HEK293 (cell line): ENCODE results near the gene RAP1B.

Experiments used
- CTCF ChIA-PET: fragments of 350-600 bp; formaldehyde crosslinking; extraction: SDS; loops from one replicate; lab custom pipeline; 2021; ENCODE audit warnings: antibody characterized with exemption; lab: Yijun Ruan, JAX
- POLR2A ChIA-PET: fragments of 300-600 bp; formaldehyde crosslinking; extraction: SDS; loops from one replicate; lab custom pipeline; 2020; ENCODE audit warnings: antibody characterized with exemption, inconsistent platforms; lab: Yijun Ruan, JAX
- H3K27ac ChIP-seq: fragments of 200-500 bp; sonication (Bioruptor generic); 2 replicates; pipeline ENCODE4 v1.5.1; 2014; ENCODE audit warnings: low read depth, low read length, control low read depth, inconsistent platforms; ENCODE audit errors: extremely low read depth
- H3K36me3 ChIP-seq, 2 experiments: fragments of 200-500 bp in 1 of 2; sonication (Bioruptor generic) in 1 of 2; 1 replicate in 1 of 2; 2 replicates in 1 of 2; pipeline ENCODE4 v1.5.1; 2014 to 2017; ENCODE audit warnings: inconsistent platforms in 2 of 2, low read length in 2 of 2; ENCODE audit not compliant: control insufficient read depth in 2 of 2, insufficient read depth in 1 of 2
- H3K4me1 ChIP-seq: fragments of 200-500 bp; sonication (Bioruptor generic); 2 replicates; pipeline ENCODE4 v1.5.1; 2014; ENCODE audit warnings: mild to moderate bottlenecking, low read length, inconsistent platforms; ENCODE audit not compliant: control insufficient read depth, insufficient read depth
- H3K4me3 ChIP-seq: 2 replicates; pipeline ENCODE4 v1.5.1; 2011; ENCODE audit warnings: low read depth, mild to moderate bottlenecking, control low read depth, low read length, moderate library complexity
- H3K9me3 ChIP-seq: fragments of 200-500 bp; sonication (Bioruptor generic); 2 replicates; pipeline ENCODE4 v1.5.1; 2014; ENCODE audit warnings: low read depth, low read length, inconsistent platforms; ENCODE audit not compliant: control insufficient read depth, insufficient read depth
- GFI1B ChIP-seq: fragments of 450-650 bp; formaldehyde crosslinking; IDR thresholded peaks from 2 replicates; pipeline ENCODE4 v1.5.1; 2016; ENCODE audit warnings: missing biosample characterization, missing genetic modification characterization
- GLI2 ChIP-seq: fragments of 450-650 bp; formaldehyde crosslinking; IDR thresholded peaks from 2 replicates; pipeline ENCODE4; 2017; ENCODE audit warnings: missing biosample characterization, missing genetic modification characterization, low read depth, borderline replicate concordance
- HOXC10 ChIP-seq: sonication (generic); formaldehyde crosslinking; IDR thresholded peaks from 2 replicates; pipeline ENCODE4 v1.8.1; 2023; ENCODE audit warnings: mild to moderate bottlenecking, missing genetic modification reagents
- MZF1 ChIP-seq: fragments of 450-650 bp; formaldehyde crosslinking; IDR thresholded peaks from 2 replicates; pipeline ENCODE4 v1.5.1; 2017; ENCODE audit warnings: missing biosample characterization, missing genetic modification characterization, borderline replicate concordance
- WT1 ChIP-seq: fragments of 450-650 bp; formaldehyde crosslinking; IDR thresholded peaks from 2 replicates; pipeline ENCODE4 v1.5.1; 2016; ENCODE audit warnings: missing biosample characterization, missing genetic modification characterization
- ZBTB20 ChIP-seq: fragments of 450-650 bp; formaldehyde crosslinking; IDR thresholded peaks from 2 replicates; pipeline ENCODE4 v1.5.1; 2016; ENCODE audit warnings: missing biosample characterization, missing genetic modification characterization
- ZNF112 ChIP-seq: fragments of 450-650 bp; formaldehyde crosslinking; IDR thresholded peaks from 2 replicates; pipeline ENCODE4 v1.5.0; 2017; ENCODE audit warnings: missing biosample characterization, missing genetic modification characterization
- ZNF121 ChIP-seq: fragments of 450-650 bp; formaldehyde crosslinking; IDR thresholded peaks from 2 replicates; pipeline ENCODE4 v1.5.1; 2016; ENCODE audit warnings: missing biosample characterization, missing genetic modification characterization
- ZNF169 ChIP-seq: fragments of 450-650 bp; formaldehyde crosslinking; IDR thresholded peaks from 2 replicates; pipeline ENCODE4 v1.5.1; 2016; ENCODE audit warnings: missing biosample characterization, missing genetic modification characterization
- ZNF350 ChIP-seq: fragments of 450-650 bp; formaldehyde crosslinking; IDR thresholded peaks from 2 replicates; pipeline ENCODE4 v1.5.0; 2017; ENCODE audit warnings: missing biosample characterization, mild to moderate bottlenecking, missing genetic modification characterization
- ZNF362 ChIP-seq: fragments of 450-650 bp; formaldehyde crosslinking; IDR thresholded peaks from 2 replicates; pipeline ENCODE4 v1.5.1; 2016; ENCODE audit warnings: missing biosample characterization, missing genetic modification characterization
- ZNF433 ChIP-seq: fragments of 450-650 bp; formaldehyde crosslinking; IDR thresholded peaks from 2 replicates; pipeline ENCODE4 v1.5.1; 2016; ENCODE audit warnings: missing biosample characterization, missing genetic modification characterization, low read depth
- ZNF473 ChIP-seq: fragments of 450-650 bp; formaldehyde crosslinking; IDR thresholded peaks from 2 replicates; pipeline ENCODE4 v1.5.1; 2017; ENCODE audit warnings: missing biosample characterization, missing genetic modification characterization
- ZNF521 ChIP-seq: fragments of 450-650 bp; formaldehyde crosslinking; IDR thresholded peaks from 2 replicates; pipeline ENCODE4 v1.5.1; 2017; ENCODE audit warnings: missing biosample characterization, mild to moderate bottlenecking, missing genetic modification characterization
- ZNF530 ChIP-seq: fragments of 450-650 bp; formaldehyde crosslinking; IDR thresholded peaks from 2 replicates; pipeline ENCODE4 v1.5.1; 2016; ENCODE audit warnings: low read depth, missing biosample characterization, missing genetic modification characterization
- ZNF555 ChIP-seq: fragments of 450-650 bp; formaldehyde crosslinking; conservative IDR thresholded peaks from 2 replicates; pipeline ENCODE4 v1.5.1; 2017; ENCODE audit warnings: missing biosample characterization, mild to moderate bottlenecking, missing genetic modification characterization, inconsistent platforms
- ZNF596 ChIP-seq: fragments of 450-650 bp; IDR thresholded peaks from 2 replicates; pipeline ENCODE4 v1.5.0; 2018; ENCODE audit warnings: missing biosample characterization, mild to moderate bottlenecking, missing genetic modification characterization, moderate library complexity
- ZNF654 ChIP-seq: fragments of 450-650 bp; formaldehyde crosslinking; IDR thresholded peaks from 2 replicates; pipeline ENCODE4 v1.5.1; 2016; ENCODE audit warnings: low read depth, missing biosample characterization, missing genetic modification characterization
- ZNF664 ChIP-seq: fragments of 450-650 bp; formaldehyde crosslinking; IDR thresholded peaks from 2 replicates; pipeline ENCODE4 v1.5.1; 2016; ENCODE audit warnings: missing biosample characterization, missing genetic modification characterization
- ZNF707 ChIP-seq: fragments of 450-650 bp; formaldehyde crosslinking; IDR thresholded peaks from 2 replicates; pipeline ENCODE4 v1.5.1; 2016; ENCODE audit warnings: missing biosample characterization, missing genetic modification characterization
- ZNF768 ChIP-seq: fragments of 450-650 bp; formaldehyde crosslinking; IDR thresholded peaks from 2 replicates; pipeline ENCODE4 v1.5.1; 2018; ENCODE audit warnings: missing biosample characterization, mild to moderate bottlenecking, missing genetic modification characterization
- TF ChIP-seq, protein P1 (sequence below): fragments of 450-650 bp; formaldehyde crosslinking; IDR thresholded peaks from 2 replicates; pipeline ENCODE4 v1.5.1; 2016; ENCODE audit warnings: missing biosample characterization, missing genetic modification characterization
- TF ChIP-seq, protein P2 (sequence below): fragments of 450-650 bp; formaldehyde crosslinking; IDR thresholded peaks from 2 replicates; pipeline ENCODE4 v1.5.1; 2016; ENCODE audit warnings: missing biosample characterization, missing genetic modification characterization
- TF ChIP-seq, protein P3 (sequence below): fragments of 450-650 bp; formaldehyde crosslinking; IDR thresholded peaks from 2 replicates; pipeline ENCODE4 v1.5.1; 2017; ENCODE audit warnings: missing biosample characterization, missing genetic modification characterization
- TF ChIP-seq, protein P4 (sequence below): fragments of 450-650 bp; formaldehyde crosslinking; IDR thresholded peaks from 2 replicates; pipeline ENCODE4 v1.5.1; 2016; ENCODE audit warnings: missing biosample characterization, missing genetic modification characterization

Gene RAP1B

GRCh38 chr12:68648179-68648578 lies 37.5 kb downstream of the RAP1B start:
- H3K27ac ChIP-seq, result no peak overlapping the region
- H3K4me3 ChIP-seq, result no peak overlapping the region
- H3K9me3 ChIP-seq, result no peaks in the 10 kb centered on the region
- CTCF ChIA-PET, result no interaction called here
- TF ChIP-seq, protein P1, sequence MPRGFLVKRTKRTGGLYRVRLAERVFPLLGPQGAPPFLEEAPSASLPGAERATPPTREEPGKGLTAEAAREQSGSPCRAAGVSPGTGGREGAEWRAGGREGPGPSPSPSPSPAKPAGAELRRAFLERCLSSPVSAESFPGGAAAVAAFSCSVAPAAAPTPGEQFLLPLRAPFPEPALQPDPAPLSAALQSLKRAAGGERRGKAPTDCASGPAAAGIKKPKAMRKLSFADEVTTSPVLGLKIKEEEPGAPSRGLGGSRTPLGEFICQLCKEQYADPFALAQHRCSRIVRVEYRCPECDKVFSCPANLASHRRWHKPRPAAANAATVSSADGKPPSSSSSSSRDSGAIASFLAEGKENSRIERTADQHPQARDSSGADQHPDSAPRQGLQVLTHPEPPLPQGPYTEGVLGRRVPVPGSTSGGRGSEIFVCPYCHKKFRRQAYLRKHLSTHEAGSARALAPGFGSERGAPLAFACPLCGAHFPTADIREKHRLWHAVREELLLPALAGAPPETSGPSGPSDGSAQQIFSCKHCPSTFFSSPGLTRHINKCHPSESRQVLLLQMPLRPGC, result no peak
- TF ChIP-seq ZNF112 (tag by site-specific recombination) (no peak), ZNF555 (no peak), ZNF350 (tag by site-specific recombination) (no peak)
- no peaks in the 10 kb centered on the region for H3K4me1 ChIP-seq
- H3K36me3 ChIP-seq, result peaks cover 32 to 35% of the 10 kb centered on the region in 2 experiments
- POLR2A ChIA-PET, result interaction anchor here (0.6 kb wide), 1 partner anchor 542 kb away, joined by 3 read pairs; no protein-coding TSS in a partner anchor

DNA sequence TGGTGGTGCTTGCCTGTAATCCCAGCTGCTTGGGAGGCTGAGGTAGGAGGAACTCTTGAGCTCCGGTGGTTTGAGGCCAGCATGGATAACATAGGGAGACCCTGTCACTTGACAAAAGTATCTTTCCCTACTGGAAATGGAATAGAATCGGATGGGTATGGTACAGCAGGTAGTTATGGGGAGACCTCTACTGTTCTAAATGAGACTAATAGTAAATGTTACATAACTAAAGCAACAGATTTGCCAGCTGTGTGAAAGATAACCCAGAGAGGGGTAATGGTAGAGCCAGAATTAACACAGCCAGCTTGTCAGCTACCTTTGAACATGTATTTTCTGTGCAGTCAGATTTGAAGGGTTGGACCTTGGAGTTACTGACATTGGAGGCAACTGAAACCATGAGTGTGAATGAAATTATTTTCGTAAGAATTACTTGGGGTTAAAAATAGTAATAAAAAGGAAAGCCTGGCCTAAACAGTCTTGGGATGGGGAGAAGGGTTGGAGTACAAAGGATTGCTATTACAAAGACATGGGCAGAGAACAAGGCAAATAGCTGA lies 54.4 kb downstream of the RAP1B start:
- Histone ChIP-seq H3K4me3 (no peak overlapping the region), H3K27ac (no peak overlapping the region), H3K4me1 (no peaks in the 10 kb centered on the region), H3K36me3 (peaks cover 5 to 21% of the 10 kb centered on the region in 2 experiments; a peak in 2 of 3 replicates), H3K9me3 (no peaks in the 10 kb centered on the region)
- ChIA-PET CTCF (no interaction called here), POLR2A (no interaction called here)
- TF ChIP-seq, protein P2, sequence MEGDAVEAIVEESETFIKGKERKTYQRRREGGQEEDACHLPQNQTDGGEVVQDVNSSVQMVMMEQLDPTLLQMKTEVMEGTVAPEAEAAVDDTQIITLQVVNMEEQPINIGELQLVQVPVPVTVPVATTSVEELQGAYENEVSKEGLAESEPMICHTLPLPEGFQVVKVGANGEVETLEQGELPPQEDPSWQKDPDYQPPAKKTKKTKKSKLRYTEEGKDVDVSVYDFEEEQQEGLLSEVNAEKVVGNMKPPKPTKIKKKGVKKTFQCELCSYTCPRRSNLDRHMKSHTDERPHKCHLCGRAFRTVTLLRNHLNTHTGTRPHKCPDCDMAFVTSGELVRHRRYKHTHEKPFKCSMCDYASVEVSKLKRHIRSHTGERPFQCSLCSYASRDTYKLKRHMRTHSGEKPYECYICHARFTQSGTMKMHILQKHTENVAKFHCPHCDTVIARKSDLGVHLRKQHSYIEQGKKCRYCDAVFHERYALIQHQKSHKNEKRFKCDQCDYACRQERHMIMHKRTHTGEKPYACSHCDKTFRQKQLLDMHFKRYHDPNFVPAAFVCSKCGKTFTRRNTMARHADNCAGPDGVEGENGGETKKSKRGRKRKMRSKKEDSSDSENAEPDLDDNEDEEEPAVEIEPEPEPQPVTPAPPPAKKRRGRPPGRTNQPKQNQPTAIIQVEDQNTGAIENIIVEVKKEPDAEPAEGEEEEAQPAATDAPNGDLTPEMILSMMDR (tag by site-specific recombination), result peak; percentile 21; the same call in 1 of the 2 replicates
- no peak for TF ChIP-seq ZNF768 (tag by site-specific recombination)
- no peak for TF ChIP-seq ZNF596
- peak; percentile 70 for TF ChIP-seq ZNF664
- TF ChIP-seq ZNF654 (tag by site-specific recombination), result peak; percentile 54

- CTCF ChIA-PET, result interaction anchor here (0.8 kb wide), 1 partner anchor 529 kb away, joined by 3 read pairs; no protein-coding TSS in a partner anchor
- POLR2A ChIA-PET, result no interaction called here
These were observed 56.6 kb downstream of the RAP1B start for GRCh38 chr12:68667291-68667690.

More at GRCh38 chr12:68667291-68667690, 56.6 kb downstream of the RAP1B start:
- no peak overlapping the region for H3K27ac ChIP-seq
- H3K4me3 ChIP-seq, result no peak overlapping the region
- no peaks in the 10 kb centered on the region for H3K9me3 ChIP-seq
- no peaks in the 10 kb centered on the region for H3K4me1 ChIP-seq
- no peak for TF ChIP-seq ZNF521 (tag by site-specific recombination)
- TF ChIP-seq HOXC10 (CRISPR knock-in tag), result no peak
- TF ChIP-seq ZNF433 (tag by site-specific recombination), result no peak
- TF ChIP-seq, protein P3, sequence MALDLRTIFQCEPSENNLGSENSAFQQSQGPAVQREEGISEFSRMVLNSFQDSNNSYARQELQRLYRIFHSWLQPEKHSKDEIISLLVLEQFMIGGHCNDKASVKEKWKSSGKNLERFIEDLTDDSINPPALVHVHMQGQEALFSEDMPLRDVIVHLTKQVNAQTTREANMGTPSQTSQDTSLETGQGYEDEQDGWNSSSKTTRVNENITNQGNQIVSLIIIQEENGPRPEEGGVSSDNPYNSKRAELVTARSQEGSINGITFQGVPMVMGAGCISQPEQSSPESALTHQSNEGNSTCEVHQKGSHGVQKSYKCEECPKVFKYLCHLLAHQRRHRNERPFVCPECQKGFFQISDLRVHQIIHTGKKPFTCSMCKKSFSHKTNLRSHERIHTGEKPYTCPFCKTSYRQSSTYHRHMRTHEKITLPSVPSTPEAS (tag by site-specific recombination), result no peak
- no peak for TF ChIP-seq ZNF169 (tag by site-specific recombination)
- no peak for TF ChIP-seq ZNF473 (tag by site-specific recombination)
- no peak for TF ChIP-seq ZBTB20
- no peak for TF ChIP-seq ZNF121 (tag by site-specific recombination)
- TF ChIP-seq, protein P4, sequence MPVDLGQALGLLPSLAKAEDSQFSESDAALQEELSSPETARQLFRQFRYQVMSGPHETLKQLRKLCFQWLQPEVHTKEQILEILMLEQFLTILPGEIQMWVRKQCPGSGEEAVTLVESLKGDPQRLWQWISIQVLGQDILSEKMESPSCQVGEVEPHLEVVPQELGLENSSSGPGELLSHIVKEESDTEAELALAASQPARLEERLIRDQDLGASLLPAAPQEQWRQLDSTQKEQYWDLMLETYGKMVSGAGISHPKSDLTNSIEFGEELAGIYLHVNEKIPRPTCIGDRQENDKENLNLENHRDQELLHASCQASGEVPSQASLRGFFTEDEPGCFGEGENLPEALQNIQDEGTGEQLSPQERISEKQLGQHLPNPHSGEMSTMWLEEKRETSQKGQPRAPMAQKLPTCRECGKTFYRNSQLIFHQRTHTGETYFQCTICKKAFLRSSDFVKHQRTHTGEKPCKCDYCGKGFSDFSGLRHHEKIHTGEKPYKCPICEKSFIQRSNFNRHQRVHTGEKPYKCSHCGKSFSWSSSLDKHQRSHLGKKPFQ (tag by site-specific recombination), result no peak
- no peak for TF ChIP-seq MZF1 (tag by site-specific recombination)
- no peak for TF ChIP-seq GFI1B (tag by site-specific recombination)
- no peak for TF ChIP-seq ZNF362 (tag by site-specific recombination)
- TF ChIP-seq ZNF530 (tag by site-specific recombination), result no peak
- TF ChIP-seq GLI2 (tag by site-specific recombination), result no peak
- no peak for TF ChIP-seq WT1 (tag by site-specific recombination)
- no peak for TF ChIP-seq ZNF707 (tag by site-specific recombination)
- H3K36me3 ChIP-seq, result peaks cover 5 to 8% of the 10 kb centered on the region in 2 experiments; a peak in 2 of 3 replicates
